Lower leg skin (tissue), 3 donors: Measurements from ENCODE around the gene CFAP20DC.

Experiments
- CTCF ChIP-seq, 3 donors: fragments of 450-650 bp; IDR thresholded peaks; one replicate each; pipeline ENCODE4 v1.5.1; 2016; ENCODE audit warnings: antibody characterized with exemption in 3 of 3, mild to moderate bottlenecking in 3 of 3, moderate library complexity in 2 of 3
- POLR2A ChIP-seq, 2 donors: fragments of 450-650 bp; IDR thresholded peaks; one replicate each; pipeline ENCODE4 v1.6.1; 2016 to 2017; ENCODE audit warnings: antibody characterized with exemption in 2 of 2, mild to moderate bottlenecking in 1 of 2, moderate library complexity in 1 of 2

DNA sequence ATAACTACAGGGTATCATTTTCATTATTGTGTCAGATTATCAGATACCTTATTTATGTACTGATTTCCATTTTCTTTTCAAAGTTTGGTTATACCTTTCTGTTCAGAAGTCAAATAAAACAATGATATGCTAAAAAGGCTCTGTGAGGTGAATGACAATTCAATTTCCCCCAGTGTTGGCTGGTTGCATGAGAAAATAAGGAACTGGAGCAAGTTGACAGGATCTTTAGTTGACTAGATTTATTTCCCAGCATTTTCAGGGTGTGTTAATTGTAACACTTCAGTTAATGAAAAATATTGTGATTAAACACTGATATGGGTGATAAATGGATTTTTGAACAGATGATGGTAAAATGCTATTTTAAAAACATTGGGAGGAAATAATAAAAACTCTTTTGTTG, 260.4 kb downstream of the CFAP20DC start:
- TF ChIP-seq CTCF (IDR thresholded peaks at IDR 0.05) = no peak
- TF ChIP-seq POLR2A (IDR thresholded peaks at IDR 0.05) = no peak
